H1 (cell line): ENCODE results near the gene PMM1. TPM values are rescaled to one million over a fixed set of nuclear protein-coding genes. Genes with fewer than 3 reads are reported as not detected.

Experiments used
- CTCF ChIA-PET: fragments of 300-600 bp; sonication (Branson Sonifier 250); formaldehyde crosslinking; loops from one replicate; lab custom pipeline; 2021; ENCODE audit not compliant: partially characterized antibody; lab: Charles Lee
- POLR2A ChIA-PET: fragments of 300-600 bp; sonication (Branson Sonifier 250); formaldehyde crosslinking; loops from one replicate; lab custom pipeline; 2021; ENCODE audit warnings: inconsistent platforms; ENCODE audit not compliant: partially characterized antibody; lab: Charles Lee
- DNase-seq, 2 experiments: peaks; one replicate each; pipeline versions ENCODE4 v3.0.0 to v3.0.0-alpha.2; 2010 to 2022; ENCODE audit warnings: low spot score in 2 of 2, low read depth in 1 of 2, mixed read lengths in 1 of 2
- FAIRE-seq: peaks from 2 replicates; lab custom pipeline; 2011; peaks lifted over from hg19 to GRCh38; lab: Jason Lieb, UNC
- H2AFZ ChIP-seq: 2 replicates; pipeline ENCODE4 v1.8.1; 2012; ENCODE audit warnings: low read length, inconsistent platforms
- H2AK5ac ChIP-seq: 2 replicates; pipeline ENCODE4 v1.6.1; 2013; ENCODE audit warnings: low read depth, low read length
- H2BK120ac ChIP-seq: replicated peaks from 2 replicates; pipeline ENCODE3; 2013; ENCODE audit warnings: low read depth, low read length, inconsistent platforms
- H2BK12ac ChIP-seq: 2 replicates; pipeline ENCODE4 v1.6.1; 2013; ENCODE audit warnings: low read depth, low read length
- H2BK15ac ChIP-seq: 2 replicates; pipeline ENCODE4 v1.6.1; 2013; ENCODE audit warnings: low read length
- H2BK20ac ChIP-seq: 2 replicates; pipeline ENCODE4 v1.6.1; 2013; ENCODE audit warnings: low read length
- H2BK5ac ChIP-seq: 2 replicates; pipeline ENCODE4 v1.6.1; 2013; ENCODE audit warnings: low read depth, low read length
- H3K14ac ChIP-seq: 2 replicates; pipeline ENCODE4 v1.6.1; 2013; ENCODE audit warnings: inconsistent platforms; ENCODE audit not compliant: insufficient read length
- H3K18ac ChIP-seq: 2 replicates; pipeline ENCODE4 v1.6.1; 2013; ENCODE audit warnings: low read length; ENCODE audit errors: extremely low read depth
- H3K23ac ChIP-seq: 2 replicates; pipeline ENCODE4 v1.6.1; 2013; ENCODE audit warnings: inconsistent platforms; ENCODE audit not compliant: insufficient read length
- H3K23me2 ChIP-seq: 2 replicates; pipeline ENCODE4 v1.6.1; 2013; ENCODE audit warnings: low read depth, low read length
- H3K27ac ChIP-seq: 2 replicates; pipeline ENCODE4 v1.6.1; 2011; ENCODE audit warnings: low read depth, low read length, inconsistent platforms
- H3K27me3 ChIP-seq, 4 experiments: replicated peaks in 1 of 4; 1 replicate in 1 of 4; 2 replicates in 3 of 4; pipeline versions ENCODE4 v1.6.1 to v1.8.1; 2011 to 2013; ENCODE audit warnings: low read length in 3 of 4, mild to moderate bottlenecking in 3 of 4, inconsistent platforms in 2 of 4, mixed read lengths in 2 of 4, moderate library complexity in 1 of 4; ENCODE audit not compliant: control insufficient read depth in 3 of 4, insufficient read depth in 3 of 4; ENCODE audit errors: extremely low read depth in 1 of 4
- H3K36me3 ChIP-seq, 4 experiments: 2 replicates each; pipeline versions ENCODE4 v1.6.1 to v1.8.1; 2011 to 2013; ENCODE audit warnings: mild to moderate bottlenecking in 4 of 4, low read length in 3 of 4, moderate library complexity in 2 of 4, control low read depth in 1 of 4, inconsistent platforms in 1 of 4; ENCODE audit not compliant: insufficient read depth in 4 of 4, control insufficient read depth in 2 of 4
- H3K4ac ChIP-seq: replicated peaks from 2 replicates; pipeline ENCODE3; 2013; ENCODE audit warnings: low read length, low read depth, mixed read lengths, inconsistent platforms; ENCODE audit not compliant: insufficient read length
- H3K4me1 ChIP-seq, 4 experiments: replicated peaks in 1 of 4; 1 replicate in 1 of 4; 2 replicates in 3 of 4; pipeline versions ENCODE4 v1.6.1 to v1.8.1; 2011 to 2013; ENCODE audit warnings: low read length in 3 of 4, inconsistent platforms in 2 of 4, mixed read lengths in 1 of 4; ENCODE audit not compliant: insufficient read depth in 4 of 4, control insufficient read depth in 3 of 4
- H3K4me2 ChIP-seq, 2 experiments: 2 replicates each; pipeline versions ENCODE4 v1.6.1 to v1.8.1; 2011 to 2013; ENCODE audit warnings: low read depth in 2 of 2, low read length in 2 of 2, control low read depth in 1 of 2, inconsistent platforms in 1 of 2, mild to moderate bottlenecking in 1 of 2; ENCODE audit not compliant: insufficient read depth in 1 of 2
- H3K4me3 ChIP-seq, 4 experiments: fragments of 200-600, 300-600 bp in 1 of 4; sonication (generic), shearing (Covaris generic), sonication (Bioruptor Twin) in 1 of 4; 2 replicates each; pipeline versions ENCODE4 v1.5.1 to v1.8.1; 2011 to 2016; ENCODE audit warnings: low read length in 4 of 4, low read depth in 3 of 4, control low read depth in 2 of 4, inconsistent platforms in 2 of 4, mild to moderate bottlenecking in 2 of 4, mixed read lengths in 1 of 4, moderate library complexity in 1 of 4; ENCODE audit not compliant: insufficient read depth in 2 of 4; ENCODE audit errors: extremely low read depth in 1 of 4
- H3K56ac ChIP-seq: replicated peaks from 2 replicates; pipeline ENCODE3; 2013; ENCODE audit warnings: low read depth, mild to moderate bottlenecking, mixed read lengths, low read length, inconsistent platforms; ENCODE audit not compliant: insufficient read length
- H3K79me1 ChIP-seq: 2 replicates; pipeline ENCODE4 v1.6.1; 2013; ENCODE audit warnings: low read depth, low read length, control low read depth
- H3K79me2 ChIP-seq, 2 experiments: 2 replicates each; pipeline versions ENCODE4 v1.6.1 to v1.8.1; 2012 to 2013; ENCODE audit warnings: low read length in 2 of 2, mild to moderate bottlenecking in 2 of 2, inconsistent platforms in 1 of 2; ENCODE audit not compliant: insufficient read depth in 2 of 2, control insufficient read depth in 1 of 2
- H3K9ac ChIP-seq, 4 experiments: replicated peaks in 1 of 4; 1 replicate in 1 of 4; 2 replicates in 3 of 4; pipeline versions ENCODE4 v1.6.1 to v1.8.1; 2011 to 2013; ENCODE audit warnings: low read depth in 3 of 4, low read length in 3 of 4, control low read depth in 2 of 4, mild to moderate bottlenecking in 2 of 4, moderate library complexity in 2 of 4, inconsistent platforms in 1 of 4; ENCODE audit errors: extremely low read depth in 1 of 4
- H3K9me3 ChIP-seq, 2 experiments: 2 replicates each; pipeline versions ENCODE4 v1.6.1 to v1.8.1; 2012 to 2013; ENCODE audit warnings: mild to moderate bottlenecking in 2 of 2, moderate library complexity in 2 of 2, control low read depth in 1 of 2, inconsistent platforms in 1 of 2, low read depth in 1 of 2, low read length in 1 of 2, mixed read lengths in 1 of 2; ENCODE audit not compliant: insufficient read depth in 2 of 2
- H4K20me1 ChIP-seq, 2 experiments: replicated peaks in 1 of 2; 2 replicates each; pipeline versions ENCODE3 to v1.8.1; 2011 to 2013; ENCODE audit warnings: inconsistent platforms in 2 of 2, low read length in 2 of 2, mild to moderate bottlenecking in 1 of 2; ENCODE audit not compliant: insufficient read depth in 2 of 2, control insufficient read depth in 1 of 2
- H4K5ac ChIP-seq: 2 replicates; pipeline ENCODE4 v1.6.1; 2013; ENCODE audit warnings: low read length, low read depth, mixed read lengths, inconsistent platforms; ENCODE audit not compliant: insufficient read length
- H4K8ac ChIP-seq: 2 replicates; pipeline ENCODE4 v1.8.0; 2013; ENCODE audit warnings: mild to moderate bottlenecking, moderate library complexity, low read length, inconsistent platforms; ENCODE audit not compliant: insufficient read depth; ENCODE audit errors: extremely low read depth
- H4K91ac ChIP-seq: replicated peaks from 2 replicates; pipeline ENCODE3; 2013; ENCODE audit warnings: low read length, mixed read lengths, inconsistent platforms; ENCODE audit not compliant: insufficient read length
- CREB1 ChIP-seq: IDR thresholded peaks from 2 replicates; pipeline ENCODE4 v1.6.1; 2012; ENCODE audit warnings: inconsistent platforms
- JUND ChIP-seq: IDR thresholded peaks from 2 replicates; pipeline ENCODE4 v1.6.1; 2011; ENCODE audit warnings: mild to moderate bottlenecking, improper control_type of control experiment, low read length
- MAX ChIP-seq: IDR thresholded peaks from 2 replicates; pipeline ENCODE4 v1.6.1; 2012; ENCODE audit warnings: inconsistent platforms
- POU5F1 ChIP-seq: IDR thresholded peaks from 2 replicates; pipeline ENCODE4 v1.6.1; 2011; ENCODE audit warnings: low read depth, mild to moderate bottlenecking, low read length, moderate library complexity
- SAP30 ChIP-seq: fragments of 300-600 bp; sonication (generic); IDR thresholded peaks from 2 replicates; pipeline ENCODE4 v1.7.1; 2012; ENCODE audit warnings: low read length, moderate library complexity, mild to moderate bottlenecking, inconsistent platforms; ENCODE audit not compliant: insufficient read depth, insufficient replicate concordance
- TBP ChIP-seq: IDR thresholded peaks from 2 replicates; pipeline ENCODE4 v1.6.1; 2011; ENCODE audit warnings: low read depth, low read length, improper control_type of control experiment
- TEAD4 ChIP-seq: IDR thresholded peaks from 2 replicates; pipeline ENCODE4 v1.6.1; 2012; ENCODE audit warnings: low read depth, low read length, inconsistent platforms, mixed read lengths
- USF2 ChIP-seq: IDR thresholded peaks from 2 replicates; pipeline ENCODE4 v1.6.1; 2011; ENCODE audit warnings: low read length, improper control_type of control experiment
- WGBS, 2 experiments: shearing (Covaris generic) in 1 of 2; methylation state at CpG; one replicate each; pipeline versions ENCODE4 v1.1.6 to v1.1.7; 2013 to 2015; ENCODE audit warnings: low lambda C conversion rate in 2 of 2, mixed read lengths in 2 of 2, inconsistent platforms in 1 of 2, low coverage in 1 of 2, missing lambda C conversion rate in 1 of 2; ENCODE audit not compliant: insufficient replicate concordance in 2 of 2, insufficient coverage in 1 of 2, insufficient read length in 1 of 2; ENCODE audit errors: extremely low coverage in 1 of 2, missing lambda C conversion rate in 1 of 2; 5-methylcytosine and 5-hydroxymethylcytosine counted together
- polyA plus RNA-seq, 7 experiments: library from polyadenylated mRNA; depleted of rRNA in 3 of 7; stranded (reverse) in 5 of 7; unstranded in 2 of 7; fragments of >200 nt in 5 of 7; fragments of 200-250 nt in 2 of 7; gene quantifications; 1 replicate in 5 of 7; 2 replicates in 1 of 7; 4 replicates in 1 of 7; pipeline versions ENCODE4 v1.2.1 to v1.2.3, GENCODE V29; 2011 to 2013; ENCODE audit warnings: missing spikeins in 2 of 7, mixed read lengths in 2 of 7
- total RNA-seq: library from RNA; stranded (reverse); fragmentation: NEBNext Ultra II Directional; extraction: Animal tissue kit (Norgen Biotek cat#: 25700); gene quantifications from 2 replicates; pipeline ENCODE4 v1.2.1, GENCODE V29; 2021

The PMM1 gene
- total and polyA plus RNA-seq, 2 of the 8 experiments (the other 6 are each of a cell fraction or from before 2014, with no cell fraction given), result 11.3 to 20.0 TPM

DNA sequence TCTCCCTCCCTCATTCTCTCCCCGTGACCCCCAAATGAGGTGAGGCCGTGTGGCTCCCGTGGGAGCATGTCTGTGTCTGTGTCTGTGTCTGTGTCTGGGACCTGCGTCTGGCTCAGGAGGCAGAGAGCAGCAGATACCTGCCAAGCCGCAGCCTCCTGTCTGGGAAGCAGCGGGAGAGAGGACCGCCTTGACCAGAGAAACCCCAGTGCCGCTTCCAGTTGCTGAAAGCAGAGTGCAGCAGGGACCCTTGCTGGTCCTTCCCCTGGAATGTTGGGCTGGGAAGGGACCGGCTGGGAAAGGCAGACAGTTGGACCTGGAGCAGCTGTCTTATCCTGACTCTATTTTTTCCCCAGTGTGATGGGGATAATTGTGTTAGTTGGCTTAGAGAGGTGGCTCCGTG, 28.3 kb downstream of the PMM1 start:
- CTCF ChIA-PET, result interaction anchor here (0.6 to 16.1 kb wide), 5 partner anchors 11 to 1543 kb away, joined by 3 to 169 read pairs (median 4); no protein-coding TSS in a partner anchor
- peak in 1 of 2 experiments; percentile 57 for DNase-seq
- Histone ChIP-seq H3K79me1 (no peaks in the 10 kb centered on the region; the same call in 1 of the 2 replicates), H3K23ac (no peak overlapping the region), H3K56ac (no peak overlapping the region), H3K4me2 (peak overlapping the region; percentile 63 to 70), H4K8ac (peak overlapping the region; percentile 35; the same call in 1 of the 2 replicates), H2AFZ (peak overlapping the region; percentile 91; the same call in 1 of the 2 replicates), H3K9ac (no peak overlapping the region), H4K91ac (peak overlapping the region; percentile 45), H4K5ac (no peak overlapping the region), H2BK15ac (no peak overlapping the region), H3K36me3 (no peaks in the 10 kb centered on the region), H3K9me3 (no peaks in the 10 kb centered on the region), H3K27me3 (no peaks in the 10 kb centered on the region), H3K4me1 (peaks cover 4 to 34% (median 24%) of the 10 kb centered on the region in 4 experiments), H2BK12ac (peak overlapping the region; percentile 93; the same call in 1 of the 2 replicates), H4K20me1 (no peaks in the 10 kb centered on the region), H3K27ac (no peak overlapping the region), H3K14ac (no peak overlapping the region), H3K79me2 (no peaks in the 10 kb centered on the region), H3K23me2 (peaks cover 6% of the 10 kb centered on the region; the same call in 1 of the 2 replicates), H2AK5ac (no peak overlapping the region; the same call in 1 of the 2 replicates), H3K18ac (peak overlapping the region; percentile 93), H3K4ac (no peak overlapping the region), H2BK5ac (peak overlapping the region; percentile 35; the same call in 1 of the 2 replicates), H2BK20ac (peak overlapping the region; percentile 87), H3K4me3 (peak overlapping the region in 1 of 4 experiments; percentile 44; a peak in 3 of 8 replicates), H2BK120ac (no peak overlapping the region)
- POLR2A ChIA-PET, result interaction anchor here (1.0 to 1.8 kb wide), 5 partner anchors 13 to 179 kb away, joined by 3 to 4 read pairs (median 4); no protein-coding TSS in a partner anchor
- WGBS, 2 experiments, result 66% methylated on average over 10 of the region's 10 CpGs; no CpG with 5 or more reads in 1 of the 2 experiments
- TF ChIP-seq TEAD4 (0 out of 2 replicates have a peak, but pooled peaks have one; percentile 80), USF2 (no peak), SAP30 (no peak), CREB1 (no peak), JUND (no peak), POU5F1 (no peak), TBP (peak; percentile 46; the same call in 1 of the 2 replicates), MAX (no peak)
- no peak for FAIRE-seq
